ENCODE measurements around the gene NOL6.
"Not testable (repeated sequence)": the region's sequence is repeated elsewhere in the genome, so short reads cannot be mapped to it uniquely, and the experiment has no call there.

The NOL6 gene

GRCh38 chr9:33471361-33471760 is 2.4 kb downstream of the NOL6 start:
- DNase-seq (ENCODE audit: low spot score): no peak

- DNase-seq (ENCODE audit: low spot score): no peak
These were observed 3.8 kb downstream of the NOL6 start for GRCh38 chr9:33469891-33470290.

GRCh38 chr9:33468797-33469621 is 4.7 kb downstream of the NOL6 start:
- DNase-seq (ENCODE audit: low spot score): no peak

GRCh38 chr9:33468215-33468730 is 5.5 kb downstream of the NOL6 start:
- no peak for DNase-seq (ENCODE audit: low spot score)

DNA sequence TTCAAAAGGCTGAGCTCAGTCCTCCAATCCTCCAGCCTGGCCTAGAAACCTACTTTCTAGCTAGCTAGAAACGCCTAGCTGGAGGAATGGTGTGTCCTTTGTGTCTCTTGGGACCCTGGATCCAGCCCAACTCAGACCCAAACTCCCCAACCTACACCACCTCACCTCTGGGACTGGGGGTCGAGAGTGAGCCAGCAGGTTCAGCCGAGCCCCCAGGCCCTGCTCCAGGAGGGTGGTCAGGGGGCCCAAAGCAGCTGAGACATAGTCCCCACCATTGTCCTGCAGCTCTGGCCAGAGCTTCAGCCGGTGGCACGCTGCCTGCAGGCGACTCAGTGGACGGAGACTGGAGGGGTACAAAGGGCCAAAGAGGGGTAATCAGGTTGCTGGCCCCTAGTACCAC is 6.2 kb downstream of the NOL6 start:
- DNase-seq (ENCODE audit: low spot score): peak; percentile 15

GRCh38 chr9:33466565-33467495 is 6.9 kb downstream of the NOL6 start:
- DNase-seq (ENCODE audit: low spot score): peak; percentile 87

GRCh38 chr9:33465596-33466564 is 7.8 kb downstream of the NOL6 start:
- DNase-seq (ENCODE audit: low spot score): peak; percentile 15

DNA sequence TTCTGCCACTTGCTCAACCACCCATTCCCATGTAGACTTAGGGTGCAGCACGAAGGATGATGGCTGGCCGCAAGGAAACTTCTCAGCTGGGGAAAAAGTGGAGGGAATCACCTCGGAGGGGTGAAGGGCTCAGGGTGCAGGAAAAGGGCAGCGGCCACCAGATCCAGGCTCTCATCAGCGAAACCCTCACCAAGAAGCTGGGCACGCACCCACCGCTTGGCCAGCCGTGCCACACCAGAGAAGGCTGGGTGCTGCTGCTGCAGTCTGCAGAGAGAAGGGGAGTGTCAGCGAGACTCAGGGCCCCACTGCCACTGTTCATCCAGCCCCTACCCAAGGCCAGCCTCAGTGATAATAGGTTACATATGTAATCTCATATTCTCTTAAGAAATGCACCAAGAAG is 8.6 kb downstream of the NOL6 start:
- DNase-seq (ENCODE audit: low spot score): peak; percentile 9

DNA sequence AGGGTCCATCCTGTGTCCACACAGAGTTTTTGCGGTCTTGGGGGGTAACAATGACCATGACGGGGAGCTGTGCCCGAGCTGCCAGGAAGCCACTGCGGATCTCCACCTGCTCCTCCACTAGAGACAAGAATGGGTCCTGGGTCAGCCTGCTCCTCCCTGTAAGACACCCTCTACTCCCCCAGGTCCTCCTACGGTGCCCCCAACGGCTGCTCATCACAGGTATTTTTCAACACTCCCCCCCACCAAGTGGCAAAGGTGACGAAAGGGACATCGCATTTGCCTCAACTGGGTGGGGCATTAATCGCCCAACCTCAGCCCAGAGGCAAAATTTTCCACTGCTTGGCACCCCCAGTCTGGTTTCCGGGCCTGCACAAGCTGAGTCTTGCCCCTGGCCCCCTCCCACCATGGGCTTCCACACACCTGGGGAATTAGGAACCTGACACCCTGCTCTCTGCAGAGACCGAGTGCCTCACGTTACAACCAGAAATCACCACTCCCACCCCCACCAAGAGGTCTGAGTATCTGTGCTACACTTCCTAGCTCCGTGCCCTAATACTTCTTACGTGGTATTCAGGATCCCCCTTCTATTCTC is 9.6 kb downstream of the NOL6 start:
- no peak for DNase-seq (ENCODE audit: low spot score)

DNA sequence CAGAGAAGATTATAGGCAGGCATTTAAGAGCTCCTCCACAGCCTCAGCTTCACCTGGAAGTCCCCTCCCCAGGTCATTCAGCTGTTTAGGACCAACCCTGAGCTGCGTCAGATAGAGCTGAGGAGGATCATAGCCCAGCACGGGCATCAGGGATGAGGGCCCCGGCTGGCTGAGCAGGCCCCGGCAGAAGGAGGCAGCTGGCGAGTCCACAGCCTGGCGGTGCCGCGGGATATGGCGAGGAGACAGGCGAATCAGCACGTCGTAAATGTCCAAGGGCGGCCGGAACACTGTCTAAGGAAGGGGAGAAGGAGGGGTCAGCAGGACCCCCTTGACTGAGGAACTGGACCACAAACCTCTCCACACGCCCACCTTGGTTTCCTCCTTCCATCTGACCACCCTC is 10.6 kb downstream of the NOL6 start:
- DNase-seq (ENCODE audit: low spot score): no peak

DNA sequence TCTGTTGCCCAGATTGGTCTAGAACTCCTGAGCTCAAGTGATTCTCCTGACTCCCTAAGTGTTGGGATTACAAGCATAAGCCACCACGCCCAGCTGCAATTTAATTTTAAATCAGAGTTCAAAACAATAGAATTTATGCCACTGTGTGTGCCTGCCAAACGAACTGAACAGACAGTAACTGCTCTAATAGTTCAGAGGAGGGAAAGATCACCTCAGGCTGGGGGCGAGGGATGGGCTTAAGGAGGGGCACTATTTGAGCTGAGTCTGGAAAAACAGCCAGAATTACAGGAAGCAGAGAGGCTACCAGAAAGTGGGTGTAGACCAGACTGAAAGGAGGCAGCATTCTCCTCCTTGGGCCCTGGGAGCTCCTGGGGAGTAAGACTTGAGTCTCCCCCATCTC is 12.2 kb downstream of the NOL6 start:
- DNase-seq (ENCODE audit: low spot score): no peak

DNA sequence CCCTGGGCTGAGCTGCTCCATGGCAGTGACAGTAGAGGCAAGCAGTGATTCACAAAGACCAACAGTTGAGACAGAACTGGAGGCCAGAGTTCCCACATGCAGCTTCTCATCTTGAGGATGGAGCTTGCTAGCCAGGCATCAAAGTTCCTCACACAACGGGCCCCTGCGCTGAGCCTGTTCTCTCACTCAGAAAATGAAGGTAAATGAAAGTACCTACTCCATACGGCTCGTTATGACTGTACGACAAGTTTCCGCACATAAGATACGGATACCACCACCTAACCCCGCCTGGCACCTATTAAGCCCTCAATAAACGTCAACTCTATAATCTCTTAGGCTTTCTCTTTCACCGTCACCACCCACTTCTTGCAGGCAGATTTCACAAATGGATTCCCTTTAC is 12.9 kb downstream of the NOL6 start:
- no peak for DNase-seq (ENCODE audit: low spot score)

DNA sequence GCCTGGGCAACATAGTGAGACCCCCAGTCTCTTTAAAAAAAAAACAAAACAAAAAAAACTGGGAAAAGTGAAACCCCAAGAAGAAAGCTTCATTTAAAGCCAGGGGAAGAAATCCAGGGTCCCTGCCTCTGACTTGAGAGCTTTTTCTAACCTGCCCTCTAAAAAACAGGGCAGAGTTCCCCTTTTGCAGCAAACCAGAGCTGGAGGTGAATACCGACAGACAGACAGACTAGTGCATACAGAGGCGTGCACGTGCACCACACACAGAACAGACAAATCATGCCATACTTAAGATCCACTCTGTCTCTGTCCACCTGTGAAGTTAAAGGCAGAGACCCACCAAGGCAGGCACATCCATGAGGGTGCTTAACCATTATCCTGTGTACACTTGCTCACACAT is 14.6 kb downstream of the NOL6 start:
- no peak for DNase-seq (ENCODE audit: low spot score)

- no peak for DNase-seq (ENCODE audit: low spot score)
These were observed 15.3 kb downstream of the NOL6 start for GRCh38 chr9:33458444-33458843.

GRCh38 chr9:33455945-33456344 is 17.8 kb downstream of the NOL6 start:
- DNase-seq (ENCODE audit: low spot score): no peak

DNA sequence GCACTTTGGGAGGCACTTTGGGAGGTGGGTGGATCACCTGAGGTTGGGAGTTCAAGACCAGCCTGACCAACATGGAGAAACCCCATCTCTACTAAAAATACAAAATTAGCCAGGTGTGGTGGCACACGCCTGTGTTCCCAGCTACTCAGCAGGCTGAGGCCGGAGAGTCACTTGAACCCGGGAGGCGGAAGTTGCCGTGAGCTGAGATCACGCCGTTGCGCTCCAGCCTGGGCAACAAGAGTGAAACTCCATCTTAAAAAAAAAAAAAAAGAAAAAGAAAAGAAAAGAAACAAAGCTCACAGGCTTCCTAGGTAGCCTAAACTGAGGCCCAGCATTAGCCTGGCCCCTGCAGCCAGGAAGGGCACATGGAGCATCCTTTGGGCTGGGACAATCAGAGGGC is 18.3 kb downstream of the NOL6 start:
- not testable (repeated sequence) for DNase-seq (ENCODE audit: low spot score)

DNA sequence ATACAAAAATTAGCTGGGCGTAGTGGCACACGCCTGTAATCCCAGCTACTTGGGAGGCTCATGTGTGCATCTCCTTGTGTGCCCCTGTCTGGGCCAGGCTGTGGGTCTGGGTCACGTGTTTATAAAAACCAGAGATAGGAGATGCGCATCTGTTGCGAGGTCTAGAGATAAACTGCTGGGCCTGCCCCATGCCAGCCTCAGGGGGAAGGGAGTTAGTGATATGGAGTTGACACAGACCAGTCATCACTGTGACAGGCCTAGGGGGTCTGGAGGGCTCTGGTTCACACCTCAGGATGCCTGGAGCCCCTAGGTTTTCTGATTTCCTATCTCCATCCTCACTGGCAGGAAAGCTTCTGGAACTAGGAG is 19.1 kb downstream of the NOL6 start:
- DNase-seq (ENCODE audit: low spot score): not testable (repeated sequence)

GRCh38 chr9:33453999-33454660 is 19.6 kb downstream of the NOL6 start:
- no peak for DNase-seq (ENCODE audit: low spot score)

DNA sequence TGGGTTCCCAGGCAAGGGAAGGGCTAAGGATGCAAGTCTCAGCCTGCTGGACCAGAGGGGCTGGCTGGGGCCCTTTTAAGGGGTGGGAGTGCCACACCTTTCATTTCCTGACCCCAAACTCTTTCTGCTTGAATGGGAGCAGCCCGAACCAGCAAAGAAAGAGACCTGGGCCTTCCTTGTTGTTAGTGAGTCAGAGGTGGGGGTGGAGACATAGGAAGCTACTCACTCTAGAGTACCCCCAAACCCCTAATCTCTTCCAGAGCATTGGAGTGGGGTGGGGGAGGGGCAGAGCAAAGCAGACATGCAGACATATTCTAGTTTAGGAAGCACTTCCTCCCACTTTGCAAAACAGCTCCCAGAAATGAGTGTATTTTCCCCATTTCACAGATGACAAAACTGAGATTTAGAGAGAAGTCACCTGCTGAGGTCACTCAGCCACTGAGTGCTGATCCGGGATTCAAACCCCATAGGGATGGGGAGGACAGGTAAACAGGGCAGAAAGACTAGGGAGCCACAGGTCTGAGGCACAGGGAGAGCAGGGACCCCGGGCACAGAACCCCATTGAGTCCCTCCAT is 20.4 kb downstream of the NOL6 start:
- DNase-seq (ENCODE audit: low spot score): no peak

DNA sequence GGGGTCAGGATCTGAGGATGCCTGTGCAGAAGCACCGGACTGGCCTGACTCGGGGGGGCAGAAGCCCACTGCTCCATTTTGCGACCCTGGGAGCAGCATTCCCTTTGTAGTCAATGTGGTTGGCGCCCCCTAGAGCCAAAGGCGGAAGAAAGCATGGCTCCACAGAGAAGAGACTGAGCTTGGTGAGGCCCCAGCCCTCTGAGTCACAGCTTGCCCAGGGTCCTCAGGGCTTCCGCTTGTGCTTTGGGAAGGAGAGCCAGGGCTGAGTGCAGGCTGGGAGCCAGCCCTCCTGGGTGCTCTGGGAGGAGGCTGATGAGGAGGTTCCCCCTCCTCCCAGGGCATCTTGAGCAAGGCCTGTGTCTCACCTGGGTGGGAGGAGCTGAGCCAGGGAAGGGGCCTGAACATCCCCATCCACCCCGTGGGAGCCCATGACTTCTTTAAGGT is 20.9 kb downstream of the NOL6 start:
- peak; percentile 79 for DNase-seq (ENCODE audit: low spot score)

Data from D341Med (cell line).